SH-SY5Y (cell line): Measurements from ENCODE around the gene ETV6.

Experiments used
- GATA2 ChIP-seq: IDR thresholded peaks from 2 replicates; pipeline ENCODE4 v1.6.1; 2011; ENCODE audit warnings: mild to moderate bottlenecking, low read depth, low read length
- GATA3 ChIP-seq: IDR thresholded peaks from 2 replicates; pipeline ENCODE4 v1.6.1; 2011; ENCODE audit warnings: low read depth, mild to moderate bottlenecking, low read length, moderate library complexity

DNA sequence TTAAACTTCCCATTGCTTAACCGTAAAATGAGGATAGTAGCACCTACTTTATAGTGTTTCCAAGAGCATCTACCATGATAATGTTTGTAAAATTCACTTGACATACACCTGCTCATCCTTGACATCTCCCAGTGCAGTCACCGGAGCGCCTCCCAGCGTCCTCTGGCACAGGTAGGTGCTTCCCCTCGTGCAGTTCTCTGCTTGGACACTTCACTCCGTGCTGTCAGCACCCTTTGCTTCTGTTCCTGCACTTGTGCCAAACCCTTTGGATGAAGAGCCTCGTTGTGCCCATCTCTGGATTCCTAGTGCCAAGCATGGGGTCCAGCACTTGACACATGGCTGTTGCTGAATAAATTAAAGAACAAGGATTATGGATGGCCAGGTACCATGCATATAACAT lies 28.3 kb downstream of the ETV6 start:
- no peak for TF ChIP-seq GATA2
- no peak for TF ChIP-seq GATA3
